ENCODE results near the gene SLIT1. TPM values are rescaled to one million over a fixed set of nuclear protein-coding genes. Genes with fewer than 3 reads are reported as not detected.

The SLIT1 gene
- polyA plus RNA-seq, 1 donor from 2014 or later: 9.5 TPM

DNA sequence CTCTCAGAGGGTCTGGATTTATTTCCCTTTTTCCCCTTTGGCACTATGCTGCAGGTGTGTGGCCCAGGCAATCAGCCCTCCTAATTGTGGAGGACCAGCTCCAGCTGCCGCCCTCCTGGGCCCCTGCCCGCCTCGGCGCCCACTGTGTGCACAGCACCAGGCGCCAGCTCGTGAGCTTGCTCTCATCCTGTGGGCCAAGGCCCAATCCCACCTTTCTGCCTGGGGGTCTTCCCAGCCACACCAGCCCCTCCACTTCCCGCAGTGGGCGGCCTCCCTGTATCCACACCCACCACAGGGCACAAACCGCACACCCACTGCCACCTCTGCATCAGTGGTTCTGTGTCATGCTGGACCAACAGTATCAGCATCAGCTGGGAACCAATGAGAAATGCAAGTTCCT is 25.5 kb upstream of the SLIT1 start:
- Histone ChIP-seq H3K79me2 (replicated peaks; ENCODE audit: insufficient read depth, low read length) (no peaks in the 10 kb centered on the region), H3K9me3 (ENCODE audit: low read length) (no peaks in the 10 kb centered on the region), H3K36me3 (ENCODE audit: insufficient read depth, low read length) (no peaks in the 10 kb centered on the region), H3K9ac (ENCODE audit: low read length) (no peak overlapping the region), H3F3A (ENCODE audit: insufficient read depth, low read length, poor library complexity, severe bottlenecking) (no peaks in the 10 kb centered on the region), H3K4me2 (ENCODE audit: low read length) (no peak overlapping the region), H3K9me2 (ENCODE audit: insufficient read depth, low read length) (no peaks in the 10 kb centered on the region), H3K27ac (ENCODE audit: low read length) (no peak overlapping the region), H3K27me3 (ENCODE audit: insufficient read depth, low read depth, low read length) (no peaks in the 10 kb centered on the region), H3K4me3 (ENCODE audit: low read length) (no peak overlapping the region), H2AFZ (ENCODE audit: low read depth, low read length) (no peak overlapping the region), H4K20me1 (ENCODE audit: insufficient read depth) (no peaks in the 10 kb centered on the region)
- TF ChIP-seq RAD21 (conservative IDR thresholded peaks at IDR 0.05) (no peak), POLR2AphosphoS5 (IDR thresholded peaks at IDR 0.05) (no peak), REST (IDR thresholded peaks at IDR 0.05; ENCODE audit: borderline replicate concordance) (no peak), EZH2 (IDR thresholded peaks at IDR 0.05; ENCODE audit: borderline replicate concordance, insufficient read depth, low read length, poor library complexity, severe bottlenecking) (no peak), EP300 (conservative IDR thresholded peaks at IDR 0.05; ENCODE audit: poor library complexity, severe bottlenecking) (no peak), TAF1 (IDR thresholded peaks at IDR 0.05; ENCODE audit: low read depth) (no peak), MXI1 (conservative IDR thresholded peaks at IDR 0.05; ENCODE audit: poor library complexity, severe bottlenecking) (no peak), SMC3 (conservative IDR thresholded peaks at IDR 0.05; ENCODE audit: poor library complexity) (no peak)
- TF ChIP-seq, protein P1, sequence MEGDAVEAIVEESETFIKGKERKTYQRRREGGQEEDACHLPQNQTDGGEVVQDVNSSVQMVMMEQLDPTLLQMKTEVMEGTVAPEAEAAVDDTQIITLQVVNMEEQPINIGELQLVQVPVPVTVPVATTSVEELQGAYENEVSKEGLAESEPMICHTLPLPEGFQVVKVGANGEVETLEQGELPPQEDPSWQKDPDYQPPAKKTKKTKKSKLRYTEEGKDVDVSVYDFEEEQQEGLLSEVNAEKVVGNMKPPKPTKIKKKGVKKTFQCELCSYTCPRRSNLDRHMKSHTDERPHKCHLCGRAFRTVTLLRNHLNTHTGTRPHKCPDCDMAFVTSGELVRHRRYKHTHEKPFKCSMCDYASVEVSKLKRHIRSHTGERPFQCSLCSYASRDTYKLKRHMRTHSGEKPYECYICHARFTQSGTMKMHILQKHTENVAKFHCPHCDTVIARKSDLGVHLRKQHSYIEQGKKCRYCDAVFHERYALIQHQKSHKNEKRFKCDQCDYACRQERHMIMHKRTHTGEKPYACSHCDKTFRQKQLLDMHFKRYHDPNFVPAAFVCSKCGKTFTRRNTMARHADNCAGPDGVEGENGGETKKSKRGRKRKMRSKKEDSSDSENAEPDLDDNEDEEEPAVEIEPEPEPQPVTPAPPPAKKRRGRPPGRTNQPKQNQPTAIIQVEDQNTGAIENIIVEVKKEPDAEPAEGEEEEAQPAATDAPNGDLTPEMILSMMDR (IDR thresholded peaks at IDR 0.05; ENCODE audit: poor library complexity, severe bottlenecking): no peak

DNA sequence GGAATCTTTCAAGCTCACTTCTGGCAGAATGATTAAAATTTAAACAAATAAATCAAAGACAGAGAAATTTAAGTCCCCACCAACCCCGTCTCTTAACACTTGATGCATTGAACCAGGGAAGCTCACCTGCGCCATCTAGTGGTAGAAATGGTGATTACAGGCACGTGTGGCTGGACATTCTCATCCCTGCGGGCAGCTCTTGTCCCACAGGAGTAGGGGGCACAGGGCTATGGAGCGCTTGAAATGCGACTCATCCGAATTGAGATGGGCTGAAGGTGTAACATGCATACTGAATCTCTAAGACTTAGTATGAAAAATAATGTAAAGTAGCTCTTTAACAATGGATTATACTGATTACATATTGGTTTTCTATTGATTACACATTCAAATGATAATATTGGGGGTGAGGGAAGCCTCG is 24.8 kb upstream of the SLIT1 start:
- Histone ChIP-seq H4K20me1 (ENCODE audit: insufficient read depth) (no peaks in the 10 kb centered on the region), H3K79me2 (replicated peaks; ENCODE audit: insufficient read depth, low read length) (no peaks in the 10 kb centered on the region), H3K4me2 (ENCODE audit: low read length) (no peak overlapping the region), H3K9ac (ENCODE audit: low read length) (no peak overlapping the region), H3K9me3 (ENCODE audit: low read length) (no peaks in the 10 kb centered on the region), H3K27me3 (ENCODE audit: insufficient read depth, low read depth, low read length) (no peaks in the 10 kb centered on the region), H3K36me3 (ENCODE audit: insufficient read depth, low read length) (no peaks in the 10 kb centered on the region), H3K27ac (ENCODE audit: low read length) (no peak overlapping the region), H3K4me3 (ENCODE audit: low read length) (no peak overlapping the region), H3K9me2 (ENCODE audit: insufficient read depth, low read length) (no peaks in the 10 kb centered on the region), H3F3A (ENCODE audit: insufficient read depth, low read length, poor library complexity, severe bottlenecking) (no peaks in the 10 kb centered on the region), H2AFZ (ENCODE audit: low read depth, low read length) (no peak overlapping the region)
- TF ChIP-seq EZH2 (IDR thresholded peaks at IDR 0.05; ENCODE audit: borderline replicate concordance, insufficient read depth, low read length, poor library complexity, severe bottlenecking): no peak
- TF ChIP-seq SMC3 (conservative IDR thresholded peaks at IDR 0.05; ENCODE audit: poor library complexity): peak; percentile 97
- TF ChIP-seq TAF1 (IDR thresholded peaks at IDR 0.05; ENCODE audit: low read depth): no peak
- TF ChIP-seq, protein P1 (IDR thresholded peaks at IDR 0.05; ENCODE audit: poor library complexity, severe bottlenecking): peak; percentile 93
- TF ChIP-seq MXI1 (conservative IDR thresholded peaks at IDR 0.05; ENCODE audit: poor library complexity, severe bottlenecking): no peak
- TF ChIP-seq EP300 (conservative IDR thresholded peaks at IDR 0.05; ENCODE audit: poor library complexity, severe bottlenecking): no peak
- peak; percentile 91 for TF ChIP-seq RAD21 (conservative IDR thresholded peaks at IDR 0.05)

Data from neural cell (in vitro differentiated cells).